Right lobe of liver (tissue), 6 donors: ENCODE measurements around the gene SRP68. TPM values are rescaled to one million over a fixed set of nuclear protein-coding genes. Genes with fewer than 3 reads are reported as not detected.
A peak's percentile ranks its signal among the peaks of the same experiment; 100 is the strongest.

Experiments
- ATAC-seq, 4 donors: fragments of 200-7000 bp; cut with Tn5 transposase; one replicate each; pipeline ENCODE4 v1.9.1; 2020; ENCODE audit warnings: mild to moderate bottlenecking in 4 of 4, moderate library complexity in 4 of 4
- DNase-seq, 3 donors: peaks; one replicate each; pipeline ENCODE4 v3.0.0-alpha.2; 2020
- H3K27ac ChIP-seq, 3 donors: fragments of 200-600 bp; one replicate each; pipeline ENCODE4 v1.8.0; 2022
- H3K27me3 ChIP-seq, 2 donors: fragments of 200-600 bp; one replicate each; pipeline ENCODE4 v1.8.0; 2022
- H3K36me3 ChIP-seq, 4 donors: fragments of 200-600 bp; sonication (generic) in 1 of 4; one replicate each; pipeline versions ENCODE4 v1.5.1 to v1.8.0; 2017 to 2022; ENCODE audit warnings: control low read depth in 1 of 4
- H3K4me1 ChIP-seq, 4 donors: fragments of 200-600 bp; sonication (generic) in 1 of 4; one replicate each; pipeline versions ENCODE4 v1.5.1 to v1.8.0; 2017 to 2022; ENCODE audit warnings: control low read depth in 1 of 4
- H3K4me3 ChIP-seq, 3 donors: fragments of 200-600 bp; one replicate each; pipeline ENCODE4 v1.8.0; 2022
- H3K9me3 ChIP-seq, 4 donors: fragments of 200-600 bp; sonication (generic) in 1 of 4; one replicate each; pipeline versions ENCODE4 v1.5.1 to v1.8.0; 2017 to 2022; ENCODE audit warnings: control low read depth in 1 of 4
- CTCF ChIP-seq, 4 donors: fragments of 200-600 bp in 3 of 4; fragments of 450-650 bp in 1 of 4; IDR thresholded peaks; one replicate each; pipeline versions ENCODE4 v1.5.1 to v1.8.0; 2016 to 2022; ENCODE audit warnings: antibody characterized with exemption in 4 of 4, mild to moderate bottlenecking in 2 of 4
- POLR2A ChIP-seq: fragments of 450-650 bp; IDR thresholded peaks from one replicate; pipeline ENCODE4 v1.6.1; 2017; ENCODE audit warnings: antibody characterized with exemption, mild to moderate bottlenecking
- WGBS: methylation state at CpG from one replicate; pipeline ENCODE4 v1.1.6; 2018; ENCODE audit warnings: low coverage, low lambda C conversion rate; ENCODE audit not compliant: insufficient coverage; ENCODE audit errors: missing lambda C conversion rate; 5-methylcytosine and 5-hydroxymethylcytosine counted together
- intact Hi-C, 2 donors: fragments of 100-400 bp; cut with DNase I; formaldehyde crosslinking; loops; one replicate each; pipeline versions ENCODE4 v1.11.2 to v1.14.1; 2022
- total RNA-seq, 6 experiments: library from RNA; depleted of rRNA in 2 of 6; stranded (reverse); fragments of >200 nt in 2 of 6; fragmentation: NEBNext Ultra II Directional in 3 of 6; extraction: Animal tissue kit (Norgen Biotek cat#: 25700) in 3 of 6; gene quantifications; one replicate each; pipeline versions ENCODE4 v1.1.0 to v1.2.4, GENCODE V29; 2016 to 2023
- donor health status: DM: no; HTN: yes; CAD: no.
- donor health status: DM: no; HTN: no; CAD: no.
- donor health status: DM: no; HTN: no; CAD: no.
- donor health status: DM: no; HTN: yes; CAD: no.
- donor health status: DM: no; HTN: yes; CAD: no.

SRP68 gene
- total RNA-seq, 6 experiments from 2014 or later: 31.0 to 37.0 (median 35.1) TPM

- ATAC-seq: peak; percentile 64 to 82 (median 68)
Observed at GRCh38 chr17:76036497-76037261, 35.6 kb downstream of the SRP68 start.

DNA sequence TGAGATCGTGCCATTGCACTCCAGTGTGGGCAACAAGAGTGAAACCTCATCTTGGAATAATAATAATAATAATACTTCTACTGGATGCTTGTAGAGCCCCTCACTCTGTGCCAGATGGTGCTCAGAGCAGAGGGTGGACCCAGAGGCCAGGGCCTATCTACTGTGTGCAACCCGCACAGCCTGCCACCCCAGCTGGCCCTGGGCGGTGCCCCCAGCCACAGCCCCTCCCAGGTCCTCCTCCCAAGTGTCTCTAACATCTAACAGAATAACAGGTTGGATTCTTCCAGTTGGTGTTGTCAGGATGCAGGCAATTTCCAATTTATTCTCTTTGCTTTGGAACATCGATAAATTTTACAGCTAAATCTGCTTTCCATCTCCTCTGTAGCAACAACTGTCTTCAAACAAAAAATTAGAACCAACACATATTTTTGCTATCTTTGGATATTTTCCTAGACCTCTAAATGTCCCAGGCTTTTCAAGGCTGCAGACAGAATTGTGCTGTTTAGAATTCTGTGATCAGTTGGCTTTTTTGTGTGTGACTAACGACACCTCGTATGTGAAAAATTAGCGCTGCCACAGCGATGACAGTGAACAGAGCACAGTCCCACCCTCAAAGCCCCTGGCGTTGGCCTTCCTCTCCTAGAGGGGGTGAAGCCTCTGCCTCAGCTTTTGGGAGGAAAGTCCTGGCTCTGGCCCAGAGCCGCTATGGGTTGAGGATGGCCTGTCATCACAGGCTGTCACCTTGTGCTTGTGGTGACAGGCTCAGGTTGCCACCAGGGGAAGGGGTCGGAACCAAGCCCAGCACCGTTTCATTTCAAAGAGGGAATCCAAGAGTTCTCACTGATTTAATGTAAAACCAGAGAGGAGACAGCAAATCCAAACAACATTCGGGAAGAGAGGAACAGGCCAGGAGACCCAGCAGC lies 37.6 kb downstream of the SRP68 start:
- TF ChIP-seq POLR2A (no peak), CTCF (IDR thresholded peaks at IDR 0.05) (no peak)
- WGBS: 78% methylated on average over 8 of the region's 13 CpGs
- intact Hi-C loops: no loop called here
- H3K4me1 ChIP-seq: no peaks in the 10 kb centered on the region
- H3K27ac ChIP-seq: no peak overlapping the region
- no peaks in the 10 kb centered on the region for H3K9me3 ChIP-seq
- no peaks in the 10 kb centered on the region for H3K27me3 ChIP-seq
- ATAC-seq: peak in 1 of 4 donors; percentile 28
- H3K36me3 ChIP-seq: peaks cover 0 to 13% (median 5%) of the 10 kb centered on the region in 4 donors
- no peak for DNase-seq
- no peak overlapping the region for H3K4me3 ChIP-seq

More at GRCh38 chr17:76036497-76037261, 35.6 kb downstream of the SRP68 start:
- peaks cover 4 to 33% (median 21%) of the 10 kb centered on the region in 4 donors for H3K36me3 ChIP-seq
- no peaks in the 10 kb centered on the region for H3K27me3 ChIP-seq
- no peak overlapping the region for H3K4me3 ChIP-seq
- DNase-seq: no peak
- TF ChIP-seq CTCF (IDR thresholded peaks at IDR 0.05) (no peak), POLR2A (no peak)
- H3K27ac ChIP-seq: no peak overlapping the region
- no peaks in the 10 kb centered on the region for H3K4me1 ChIP-seq
- no peaks in the 10 kb centered on the region for H3K9me3 ChIP-seq
- 42% methylated on average over 12 of the region's 22 CpGs for WGBS
- intact Hi-C loops: no loop called here

DNA sequence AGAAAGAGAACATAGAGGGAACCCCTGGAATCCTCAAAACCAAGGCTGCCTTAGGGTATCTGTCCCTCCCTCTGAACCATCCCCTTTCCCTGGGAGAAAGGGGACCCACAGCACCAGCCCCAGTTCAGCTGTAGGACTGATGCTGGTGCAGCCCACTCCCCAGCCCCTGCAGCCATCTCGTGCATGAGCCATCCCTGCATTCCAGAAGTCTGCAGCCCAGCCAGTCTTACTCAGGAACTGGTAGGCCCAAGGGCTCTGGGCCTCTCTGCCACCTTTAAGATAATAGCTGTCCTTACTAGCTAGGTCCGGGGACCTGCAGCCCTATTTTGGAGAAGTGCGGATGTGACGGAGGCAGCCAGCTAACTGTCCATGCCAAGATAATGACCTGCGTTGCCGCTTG lies 39.2 kb downstream of the SRP68 start:
- TF ChIP-seq CTCF (IDR thresholded peaks at IDR 0.05) (no peak), POLR2A (no peak)
- intact Hi-C loops: no loop called here
- Histone ChIP-seq H3K4me1 (no peaks in the 10 kb centered on the region), H3K27me3 (no peaks in the 10 kb centered on the region), H3K4me3 (no peak overlapping the region), H3K9me3 (no peaks in the 10 kb centered on the region), H3K27ac (no peak overlapping the region), H3K36me3 (no peaks in the 10 kb centered on the region)
- WGBS: 93% methylated on average over 3 of the region's 6 CpGs
- ATAC-seq (no peak), DNase-seq (no peak)

DNA sequence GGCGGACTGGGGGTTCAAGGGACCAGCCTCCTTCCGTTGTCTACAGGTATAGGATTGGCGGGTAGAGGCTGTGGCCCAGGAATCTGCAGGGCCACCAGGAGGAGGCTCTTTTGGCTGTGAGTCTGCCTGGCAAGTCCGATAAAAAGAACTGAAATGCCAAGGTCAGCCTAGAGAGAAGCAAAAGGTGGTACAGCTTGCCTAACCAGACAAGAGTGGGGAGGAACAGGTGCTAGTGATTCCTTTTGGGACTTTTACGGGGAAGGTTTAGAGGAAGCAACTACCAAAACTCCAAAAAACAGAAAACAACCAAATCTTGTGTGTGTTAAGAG lies 39.6 kb downstream of the SRP68 start:
- no peak overlapping the region for H3K4me3 ChIP-seq
- intact Hi-C loops: no loop called here
- DNase-seq: no peak
- TF ChIP-seq POLR2A (no peak), CTCF (IDR thresholded peaks at IDR 0.05) (no peak)
- no peaks in the 10 kb centered on the region for H3K36me3 ChIP-seq
- H3K27me3 ChIP-seq: no peaks in the 10 kb centered on the region
- no peak overlapping the region for H3K27ac ChIP-seq
- 86% methylated on average over 3 of the region's 5 CpGs for WGBS
- ATAC-seq: no peak
- no peaks in the 10 kb centered on the region for H3K4me1 ChIP-seq
- no peaks in the 10 kb centered on the region for H3K9me3 ChIP-seq
